GM10266 (cell line): Measurements from ENCODE around the gene VPS37D.
A peak's percentile ranks its signal among the peaks of the same experiment; 100 is the strongest.

Experiments
- DNase-seq: peaks from one replicate; pipeline ENCODE4 v3.0.0; 2012; ENCODE audit errors: extremely low spot score
- TF ChIP-seq, protein P1 (sequence below): IDR thresholded peaks from 2 replicates; pipeline ENCODE4 v1.5.1; 2012; ENCODE audit warnings: mild to moderate bottlenecking, low read depth; ENCODE audit not compliant: control insufficient read depth, insufficient read depth; ENCODE audit errors: missing control alignments

Gene VPS37D

DNA sequence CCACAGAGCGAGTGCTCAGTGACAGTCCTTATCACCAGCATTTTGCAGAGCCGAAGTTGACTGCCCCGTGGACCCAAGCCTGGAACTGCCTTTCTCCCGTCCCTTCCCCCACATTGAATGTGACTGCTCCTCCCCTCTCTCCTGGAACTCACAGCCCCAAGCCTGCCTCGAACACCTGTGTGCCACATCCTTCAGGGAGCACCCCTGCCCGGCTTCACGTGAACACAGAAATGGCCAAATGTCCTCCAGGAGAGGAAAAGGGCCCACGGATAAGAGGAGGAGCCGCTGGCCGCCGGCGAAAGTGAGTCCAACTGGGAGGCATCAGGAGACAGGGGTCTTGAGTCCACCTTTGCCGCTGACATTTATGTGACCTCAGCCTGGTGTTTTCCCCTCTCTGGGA lies 35.6 kb downstream of the VPS37D start:
- no peak for DNase-seq
- TF ChIP-seq, protein P1, sequence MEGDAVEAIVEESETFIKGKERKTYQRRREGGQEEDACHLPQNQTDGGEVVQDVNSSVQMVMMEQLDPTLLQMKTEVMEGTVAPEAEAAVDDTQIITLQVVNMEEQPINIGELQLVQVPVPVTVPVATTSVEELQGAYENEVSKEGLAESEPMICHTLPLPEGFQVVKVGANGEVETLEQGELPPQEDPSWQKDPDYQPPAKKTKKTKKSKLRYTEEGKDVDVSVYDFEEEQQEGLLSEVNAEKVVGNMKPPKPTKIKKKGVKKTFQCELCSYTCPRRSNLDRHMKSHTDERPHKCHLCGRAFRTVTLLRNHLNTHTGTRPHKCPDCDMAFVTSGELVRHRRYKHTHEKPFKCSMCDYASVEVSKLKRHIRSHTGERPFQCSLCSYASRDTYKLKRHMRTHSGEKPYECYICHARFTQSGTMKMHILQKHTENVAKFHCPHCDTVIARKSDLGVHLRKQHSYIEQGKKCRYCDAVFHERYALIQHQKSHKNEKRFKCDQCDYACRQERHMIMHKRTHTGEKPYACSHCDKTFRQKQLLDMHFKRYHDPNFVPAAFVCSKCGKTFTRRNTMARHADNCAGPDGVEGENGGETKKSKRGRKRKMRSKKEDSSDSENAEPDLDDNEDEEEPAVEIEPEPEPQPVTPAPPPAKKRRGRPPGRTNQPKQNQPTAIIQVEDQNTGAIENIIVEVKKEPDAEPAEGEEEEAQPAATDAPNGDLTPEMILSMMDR, result no peak

DNA sequence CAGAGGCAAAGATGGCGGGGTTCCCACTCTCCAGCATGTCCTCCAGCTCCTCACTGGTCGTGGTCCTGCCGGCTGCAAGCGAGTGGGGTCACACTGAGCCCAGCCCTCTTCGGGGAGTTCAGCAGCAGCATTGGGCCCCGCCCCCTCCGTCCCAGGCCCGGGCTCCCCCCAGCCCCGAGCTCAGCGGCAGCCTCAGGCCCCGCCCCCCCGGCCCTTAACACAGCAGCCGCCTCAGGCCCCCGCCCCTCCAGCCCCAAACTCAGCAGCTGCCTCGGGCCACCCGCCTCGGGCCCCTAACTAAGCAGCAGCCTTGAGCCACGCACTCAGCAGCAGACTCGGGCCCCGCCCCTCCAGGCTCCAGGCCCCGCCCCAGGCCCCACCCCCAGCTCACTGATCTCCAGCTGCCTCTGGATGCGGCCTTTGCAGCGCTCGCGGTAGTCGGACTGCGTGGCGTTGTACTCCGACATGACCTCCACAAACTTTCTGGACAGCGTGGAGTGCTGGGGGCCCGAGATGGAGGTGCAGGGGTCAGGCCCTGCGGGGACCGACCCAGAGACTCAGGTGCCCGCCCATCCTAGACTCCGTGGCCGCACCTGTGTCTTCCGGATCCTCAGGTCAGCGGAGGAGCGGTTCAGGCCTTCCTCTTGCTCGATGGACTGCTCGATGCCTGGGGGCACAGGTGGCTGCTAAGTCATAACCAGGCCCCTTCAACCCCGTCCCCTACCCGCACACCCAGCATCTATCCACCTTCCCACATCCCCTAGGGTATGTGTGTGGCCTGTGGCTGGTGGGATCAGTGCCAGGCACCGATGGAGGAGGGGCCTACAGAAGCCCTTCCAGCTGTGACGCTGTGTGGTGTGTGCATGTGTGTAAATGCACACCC lies 36.4 kb downstream of the VPS37D start:
- DNase-seq, result peak; percentile 63
- TF ChIP-seq, protein P1, result no peak

DNA sequence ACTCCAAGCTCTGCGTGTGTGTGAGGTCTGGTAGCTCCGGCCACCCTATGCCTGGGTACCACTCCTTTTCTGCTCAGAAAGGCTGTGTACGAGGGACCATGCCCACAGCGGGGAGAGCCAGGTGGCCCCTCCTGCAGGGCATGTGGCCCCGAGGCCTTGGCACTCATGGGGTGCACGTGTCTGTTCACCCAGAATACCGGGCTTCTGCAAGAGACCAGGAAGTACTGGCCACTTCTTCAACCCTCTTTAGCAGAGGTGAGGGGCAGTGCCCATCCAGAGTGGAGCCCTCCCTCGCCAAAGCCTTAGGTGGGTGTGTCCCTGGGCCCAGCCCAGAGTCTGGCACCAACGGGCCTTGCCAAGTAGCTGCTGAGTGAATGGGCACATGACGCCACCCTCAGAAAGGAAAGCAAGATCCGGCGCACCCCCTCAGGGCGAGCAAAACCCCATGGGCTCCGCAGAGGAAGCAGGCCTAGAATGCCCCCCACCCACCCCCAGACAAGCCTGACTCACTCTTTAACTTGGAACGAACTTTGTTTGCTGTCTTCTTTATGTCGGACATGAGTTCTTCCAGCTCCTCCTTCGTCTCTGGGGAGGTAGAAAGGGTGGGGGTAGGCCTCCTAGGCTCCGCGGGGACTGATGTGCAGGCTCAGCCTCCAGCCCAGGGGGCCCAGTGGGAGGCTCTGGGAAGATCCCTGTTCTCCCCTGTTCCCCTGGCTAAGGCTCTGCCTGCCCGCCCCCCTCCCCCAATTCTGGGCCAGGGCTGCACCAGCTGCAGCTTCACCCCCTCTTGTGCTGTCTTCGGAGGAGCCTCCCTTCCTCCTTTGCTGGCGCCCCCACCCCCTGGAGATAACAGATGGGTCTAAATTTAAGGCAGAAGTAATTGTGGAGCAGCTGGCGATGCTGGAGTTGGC lies 37.3 kb downstream of the VPS37D start:
- DNase-seq, result no peak

DNA sequence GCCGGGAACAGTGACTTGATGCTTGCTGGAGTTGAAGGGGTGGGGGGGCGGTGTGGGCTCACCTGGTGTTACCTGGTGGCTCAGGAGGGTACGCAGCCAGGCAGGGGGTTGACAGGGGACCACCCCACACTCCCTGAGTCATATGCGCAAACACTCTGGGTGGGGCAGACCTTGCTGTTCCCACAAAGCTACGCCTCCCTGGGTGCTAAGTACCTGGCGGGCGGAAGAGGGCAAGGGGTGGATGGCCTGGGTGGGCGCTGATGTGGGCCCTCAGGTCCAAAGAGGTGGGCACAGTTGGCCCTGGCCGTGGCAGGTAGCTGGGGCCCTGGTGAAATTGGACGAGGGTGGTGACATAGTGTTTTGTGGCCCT lies 37.9 kb downstream of the VPS37D start:
- DNase-seq, result no peak
- TF ChIP-seq, protein P1, result no peak

More for the DNA sequence above, 37.3 kb downstream of the VPS37D start:
- TF ChIP-seq, protein P1, result no peak

DNA sequence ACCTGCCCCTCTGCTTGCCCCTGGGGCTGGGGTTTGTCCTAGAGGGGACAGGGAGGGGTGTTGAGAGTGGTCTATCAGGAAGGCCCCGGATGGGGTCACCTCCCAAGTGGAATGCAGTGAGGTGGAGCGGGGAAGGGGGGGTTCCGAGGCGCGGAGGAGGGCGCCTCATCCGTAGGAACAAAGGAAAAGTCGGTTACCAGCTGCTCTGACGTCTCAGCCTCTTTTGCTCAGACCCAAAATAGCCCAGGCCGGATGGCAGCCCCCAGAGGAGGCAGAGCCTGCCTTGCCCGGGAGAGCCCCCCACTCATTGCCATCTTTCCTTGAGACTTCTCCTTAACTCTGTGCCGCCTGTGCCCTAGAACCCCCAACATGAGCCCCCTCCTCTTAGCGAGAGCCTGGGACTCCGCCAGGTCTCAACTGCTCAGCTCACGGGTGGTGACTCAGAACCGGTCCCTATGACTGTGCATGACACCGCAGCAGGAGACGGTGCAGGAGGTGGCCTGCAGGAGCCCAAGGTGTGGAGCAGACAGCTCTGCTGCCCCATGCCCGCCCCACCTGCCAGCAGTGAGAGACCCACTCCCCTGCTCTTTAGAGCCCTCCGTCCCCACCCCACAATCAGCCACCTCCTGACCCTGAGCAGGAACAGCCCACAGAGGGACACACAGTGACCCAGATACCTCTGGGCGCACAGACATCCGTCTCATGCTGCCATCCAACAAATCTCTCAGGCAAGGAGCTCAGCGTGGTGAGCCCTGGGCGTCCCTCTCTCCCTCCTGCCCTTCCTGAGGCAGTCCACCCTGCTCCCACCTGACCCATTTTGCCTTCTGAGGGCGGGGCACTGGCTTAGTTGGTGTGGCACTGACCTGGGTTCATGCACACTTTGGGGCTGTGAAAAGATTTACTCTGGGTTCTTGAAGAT lies 38.8 kb downstream of the VPS37D start:
- DNase-seq, result no peak
- TF ChIP-seq, protein P1, result no peak

DNA sequence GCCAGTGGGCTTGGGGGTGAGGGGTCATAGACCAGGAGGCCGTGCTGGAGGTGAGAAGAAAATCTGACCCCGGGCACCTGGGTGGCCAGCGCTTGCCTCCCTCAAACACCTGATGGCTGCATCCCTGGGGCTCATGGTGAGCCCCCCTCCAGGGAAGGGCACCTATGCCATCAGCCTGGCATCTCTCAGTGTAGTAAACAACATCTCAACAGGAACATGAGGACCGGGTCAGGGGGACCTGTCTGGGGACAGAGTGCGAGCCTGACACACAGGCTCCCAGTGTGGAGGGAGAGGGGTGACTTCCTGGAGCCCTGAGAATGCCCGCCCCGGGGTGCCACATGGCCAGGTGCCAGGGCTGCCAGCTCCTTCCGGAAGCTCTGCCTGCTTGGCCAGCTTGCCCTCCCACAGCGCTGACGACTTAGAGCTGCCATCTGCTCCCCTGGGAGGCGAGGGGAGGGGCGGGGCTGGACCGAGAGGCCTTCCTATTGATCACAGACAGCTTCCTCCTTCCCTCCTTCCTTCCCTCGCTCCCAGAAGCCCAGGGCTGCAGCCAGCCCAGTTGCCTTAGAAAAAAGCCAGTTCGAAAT lies 39.5 kb downstream of the VPS37D start:
- TF ChIP-seq, protein P1, result no peak
- DNase-seq, result no peak
